ENCODE measurements around the gene FIGLA. TPM values are rescaled to one million over a fixed set of nuclear protein-coding genes. Genes with fewer than 3 reads are reported as not detected.
"Not testable (repeated sequence)": the region's sequence is repeated elsewhere in the genome, so short reads cannot be mapped to it uniquely, and the experiment has no call there.

The FIGLA gene
- total RNA-seq, 1 experiment from 2014 or later: not detected

DNA sequence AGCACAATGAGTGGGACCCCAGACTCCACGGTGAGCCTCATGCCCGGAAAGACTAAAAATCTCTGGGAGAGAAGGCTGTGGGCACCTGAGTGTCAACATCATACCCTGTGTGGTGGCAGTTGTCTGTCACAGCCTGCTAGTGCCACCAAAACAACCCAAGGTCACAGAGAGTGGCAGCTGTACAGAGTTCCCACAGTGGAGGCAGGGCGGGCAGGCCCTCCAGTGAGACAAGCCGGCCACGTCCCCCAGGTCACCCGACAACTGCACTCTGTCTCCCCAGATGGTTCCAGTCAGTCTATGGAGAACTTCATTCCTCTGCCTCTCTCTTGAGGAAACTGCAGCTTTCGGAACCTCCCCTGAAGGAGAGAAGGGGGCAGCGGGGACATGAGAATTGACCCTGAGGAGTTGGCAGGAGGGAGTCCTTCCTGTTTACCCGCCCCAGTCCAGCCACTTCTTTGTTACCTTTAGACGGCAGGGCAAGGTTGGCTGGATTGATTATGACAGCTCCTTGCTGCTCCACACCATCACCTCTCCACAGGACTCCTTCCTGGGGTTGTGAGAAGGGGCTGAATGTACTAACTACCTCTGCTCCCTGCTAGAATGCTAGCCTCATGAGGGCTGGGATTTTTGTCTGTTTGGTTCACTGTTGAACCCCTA is 11.3 kb upstream of the FIGLA start:
- DNase-seq: no peak
- H4K20me1 ChIP-seq (ENCODE audit: insufficient read depth, low read depth, low read length): no peaks in the 10 kb centered on the region
- H3K27me3 ChIP-seq (ENCODE audit: low read length): no peaks in the 10 kb centered on the region; the same call in 1 of the 2 replicates
- H3K4me2 ChIP-seq (ENCODE audit: low read depth, low read length, poor library complexity, severe bottlenecking): no peak overlapping the region
- H3K9me2 ChIP-seq (replicated peaks; ENCODE audit: insufficient read depth, low read length): no peaks in the 10 kb centered on the region
- H3K9me3 ChIP-seq (ENCODE audit: low read length): no peaks in the 10 kb centered on the region
- H3K4me3 ChIP-seq (ENCODE audit: low read length): no peak overlapping the region
- no peaks in the 10 kb centered on the region for H3K79me2 ChIP-seq (ENCODE audit: low read length)
- no peaks in the 10 kb centered on the region for H3K4me1 ChIP-seq (ENCODE audit: low read length)
- H3K27ac ChIP-seq (ENCODE audit: low read length): no peak overlapping the region
- H2AFZ ChIP-seq (ENCODE audit: low read length): no peak overlapping the region
- no peak overlapping the region for H3K9ac ChIP-seq (ENCODE audit: low read length)
- no peaks in the 10 kb centered on the region for H3K36me3 ChIP-seq (ENCODE audit: insufficient read depth, low read length)

DNA sequence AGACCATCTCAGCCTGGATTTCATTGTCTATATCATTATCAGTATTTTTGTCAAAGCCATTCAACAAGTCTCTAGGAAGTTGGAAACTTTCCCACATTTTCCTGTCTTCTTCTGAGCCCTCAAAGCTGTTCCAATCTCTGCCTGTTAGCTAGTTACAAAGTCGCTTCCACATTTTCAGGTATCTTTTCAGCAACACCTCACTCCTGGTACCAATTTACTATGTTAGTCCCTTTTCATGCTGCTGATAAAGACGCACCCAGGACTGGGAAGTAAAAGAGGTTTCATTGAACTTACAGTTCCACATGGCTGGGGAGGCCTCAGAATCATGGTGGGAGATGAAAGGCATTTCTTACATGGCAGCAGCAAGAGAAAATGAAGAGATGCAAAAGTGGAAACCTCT is 9.3 kb upstream of the FIGLA start:
- H3K27ac ChIP-seq (ENCODE audit: low read length): no peak overlapping the region
- H3K36me3 ChIP-seq (ENCODE audit: insufficient read depth, low read length): no peaks in the 10 kb centered on the region

DNA sequence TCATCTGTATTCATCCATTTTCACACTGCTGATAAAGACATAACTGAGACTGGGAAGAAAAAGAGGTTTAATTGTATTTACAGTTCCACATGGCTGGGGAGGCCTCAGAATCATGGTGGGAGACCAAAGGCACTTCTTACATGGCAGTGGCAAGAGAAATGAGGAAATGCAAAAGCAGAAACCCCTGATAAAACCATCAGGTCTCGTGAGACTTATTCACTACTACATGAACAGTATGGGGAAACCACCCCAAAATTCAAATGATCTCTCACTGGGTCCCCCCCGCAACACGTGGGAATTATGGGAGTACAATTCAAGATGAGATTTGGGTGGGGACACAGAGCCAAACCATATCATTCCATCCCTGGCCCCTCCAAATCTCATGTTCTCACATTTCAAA is 7.6 kb upstream of the FIGLA start:
- H3K79me2 ChIP-seq (ENCODE audit: low read length); H3K4me2 ChIP-seq (ENCODE audit: low read depth, low read length, poor library complexity, severe bottlenecking); H3K27ac ChIP-seq (ENCODE audit: low read length); H3K9me2 ChIP-seq (replicated peaks; ENCODE audit: insufficient read depth, low read length); H3K27me3 ChIP-seq (ENCODE audit: low read length); H3K4me3 ChIP-seq (ENCODE audit: low read length); DNase-seq; H3K9me3 ChIP-seq (ENCODE audit: low read length); H3K9ac ChIP-seq (ENCODE audit: low read length); H3K36me3 ChIP-seq (ENCODE audit: insufficient read depth, low read length); H3K4me1 ChIP-seq (ENCODE audit: low read length); H2AFZ ChIP-seq (ENCODE audit: low read length); H4K20me1 ChIP-seq (ENCODE audit: insufficient read depth, low read depth, low read length): not testable (repeated sequence)

More for the DNA sequence above, 9.3 kb upstream of the FIGLA start:
- no peaks in the 10 kb centered on the region for H3K79me2 ChIP-seq (ENCODE audit: low read length)
- H3K9me2 ChIP-seq (replicated peaks; ENCODE audit: insufficient read depth, low read length): no peaks in the 10 kb centered on the region
- H3K4me3 ChIP-seq (ENCODE audit: low read length): no peak overlapping the region
- H3K9ac ChIP-seq (ENCODE audit: low read length): no peak overlapping the region
- no peaks in the 10 kb centered on the region; the same call in 1 of the 2 replicates for H3K27me3 ChIP-seq (ENCODE audit: low read length)
- DNase-seq: no peak
- H3K9me3 ChIP-seq (ENCODE audit: low read length): no peaks in the 10 kb centered on the region
- no peaks in the 10 kb centered on the region for H4K20me1 ChIP-seq (ENCODE audit: insufficient read depth, low read depth, low read length)
- no peak overlapping the region for H2AFZ ChIP-seq (ENCODE audit: low read length)
- no peak overlapping the region for H3K4me2 ChIP-seq (ENCODE audit: low read depth, low read length, poor library complexity, severe bottlenecking)
- no peaks in the 10 kb centered on the region for H3K4me1 ChIP-seq (ENCODE audit: low read length)

DNA sequence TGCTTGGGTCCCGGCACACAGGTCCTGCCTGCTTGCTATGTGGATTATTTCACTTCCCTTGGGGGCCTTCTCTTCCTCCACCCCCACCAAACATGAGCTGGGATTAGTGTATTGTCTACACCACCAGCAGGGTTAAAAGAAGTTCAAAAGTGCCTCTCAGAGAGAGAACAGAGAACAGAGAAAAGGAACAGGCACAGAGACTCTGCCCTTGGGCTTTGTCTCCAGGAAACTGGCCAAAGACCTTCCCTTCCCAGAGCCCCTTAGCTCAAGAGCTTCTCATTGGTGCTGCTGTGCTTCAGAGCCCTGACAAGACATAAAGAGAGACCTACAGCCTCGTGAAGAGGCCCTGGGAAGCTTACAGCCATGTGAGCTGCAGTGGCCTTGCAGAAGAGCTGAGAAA is 7.1 kb upstream of the FIGLA start:
- Histone ChIP-seq H2AFZ (ENCODE audit: low read length) (no peak overlapping the region), H3K79me2 (ENCODE audit: low read length) (no peaks in the 10 kb centered on the region), H4K20me1 (ENCODE audit: insufficient read depth, low read depth, low read length) (no peaks in the 10 kb centered on the region), H3K4me3 (ENCODE audit: low read length) (no peak overlapping the region), H3K9ac (ENCODE audit: low read length) (no peak overlapping the region), H3K27ac (ENCODE audit: low read length) (no peak overlapping the region), H3K9me2 (replicated peaks; ENCODE audit: insufficient read depth, low read length) (no peaks in the 10 kb centered on the region), H3K27me3 (ENCODE audit: low read length) (no peaks in the 10 kb centered on the region; the same call in 1 of the 2 replicates), H3K9me3 (ENCODE audit: low read length) (no peaks in the 10 kb centered on the region), H3K36me3 (ENCODE audit: insufficient read depth, low read length) (no peaks in the 10 kb centered on the region), H3K4me2 (ENCODE audit: low read depth, low read length, poor library complexity, severe bottlenecking) (no peak overlapping the region), H3K4me1 (ENCODE audit: low read length) (no peaks in the 10 kb centered on the region)
- no peak for DNase-seq

DNA sequence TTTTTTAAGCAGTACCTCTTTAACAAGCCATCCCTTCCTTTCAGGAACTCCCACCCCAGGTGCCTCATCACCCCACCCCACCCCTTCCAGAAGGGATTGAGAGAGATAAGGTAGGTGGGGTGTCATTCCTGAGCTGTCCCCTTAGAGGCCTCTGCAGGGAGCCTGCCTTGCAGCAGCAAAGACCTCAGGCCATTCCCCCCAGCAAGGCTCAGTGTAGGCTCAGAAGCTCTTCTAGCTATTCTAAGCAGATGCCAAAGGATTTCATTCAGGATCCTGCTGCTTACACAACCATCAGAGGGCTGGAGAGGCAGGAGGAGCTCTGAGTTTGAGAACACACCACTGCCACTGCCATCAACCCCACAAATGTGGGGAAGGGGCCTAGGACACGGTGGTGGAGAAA is 5.8 kb upstream of the FIGLA start:
- Histone ChIP-seq H3K36me3 (ENCODE audit: insufficient read depth, low read length) (no peaks in the 10 kb centered on the region), H3K9me3 (ENCODE audit: low read length) (no peaks in the 10 kb centered on the region)

DNA sequence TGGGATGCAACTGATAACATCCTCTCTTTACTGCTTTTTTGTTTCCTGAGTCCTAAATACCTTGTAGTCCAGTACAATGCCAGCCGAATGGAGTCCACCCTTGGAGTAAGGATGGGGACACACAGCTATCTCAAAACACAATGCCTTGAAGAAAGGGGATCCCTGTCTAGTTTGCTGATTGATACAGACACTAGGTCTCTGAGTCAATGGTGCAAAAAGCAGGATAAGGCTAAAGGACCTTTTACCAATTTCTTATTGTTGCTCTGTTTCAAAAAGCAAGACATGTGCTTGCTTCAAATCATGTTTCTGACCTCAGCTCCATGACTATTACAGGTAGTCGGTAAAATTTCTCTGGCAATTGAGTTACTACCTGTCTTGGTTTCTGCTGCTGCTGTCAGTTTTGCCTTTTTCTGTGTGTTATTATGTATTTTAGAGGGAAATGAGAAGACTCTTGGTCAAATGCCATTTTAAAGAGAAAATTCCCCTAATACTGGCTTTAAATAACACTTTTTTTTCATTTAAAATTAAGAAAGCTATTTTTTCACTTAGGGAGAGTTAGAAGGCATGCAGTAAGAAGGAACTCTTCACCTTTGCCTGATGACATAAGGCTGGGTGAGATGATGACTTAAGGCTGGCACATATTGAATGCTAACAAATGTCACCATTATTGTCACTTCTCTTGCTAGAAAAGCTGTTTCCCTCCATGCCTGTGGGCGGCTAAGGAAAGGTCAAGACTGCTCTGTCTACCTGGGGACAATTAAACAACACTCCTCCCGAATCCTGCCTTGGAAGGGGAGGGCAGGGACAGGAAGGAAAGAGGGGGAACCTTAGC is 4.9 kb upstream of the FIGLA start:
- no peaks in the 10 kb centered on the region for H4K20me1 ChIP-seq (ENCODE audit: insufficient read depth, low read depth, low read length)
- H3K9ac ChIP-seq (ENCODE audit: low read length): no peak overlapping the region
- DNase-seq: no peak
- no peak overlapping the region for H2AFZ ChIP-seq (ENCODE audit: low read length)
- H3K4me2 ChIP-seq (ENCODE audit: low read depth, low read length, poor library complexity, severe bottlenecking): no peak overlapping the region
- H3K9me3 ChIP-seq (ENCODE audit: low read length): no peaks in the 10 kb centered on the region
- no peaks in the 10 kb centered on the region for H3K79me2 ChIP-seq (ENCODE audit: low read length)
- H3K36me3 ChIP-seq (ENCODE audit: insufficient read depth, low read length): no peaks in the 10 kb centered on the region
- H3K27me3 ChIP-seq (ENCODE audit: low read length): no peaks in the 10 kb centered on the region; the same call in 1 of the 2 replicates
- no peaks in the 10 kb centered on the region for H3K9me2 ChIP-seq (replicated peaks; ENCODE audit: insufficient read depth, low read length)
- H3K4me3 ChIP-seq (ENCODE audit: low read length): no peak overlapping the region
- no peaks in the 10 kb centered on the region for H3K4me1 ChIP-seq (ENCODE audit: low read length)
- no peak overlapping the region for H3K27ac ChIP-seq (ENCODE audit: low read length)

More for the DNA sequence above, 5.8 kb upstream of the FIGLA start:
- no peaks in the 10 kb centered on the region; the same call in 1 of the 2 replicates for H3K27me3 ChIP-seq (ENCODE audit: low read length)
- H4K20me1 ChIP-seq (ENCODE audit: insufficient read depth, low read depth, low read length): no peaks in the 10 kb centered on the region
- no peak overlapping the region for H3K4me2 ChIP-seq (ENCODE audit: low read depth, low read length, poor library complexity, severe bottlenecking)
- no peaks in the 10 kb centered on the region for H3K79me2 ChIP-seq (ENCODE audit: low read length)
- H2AFZ ChIP-seq (ENCODE audit: low read length): no peak overlapping the region
- H3K9me2 ChIP-seq (replicated peaks; ENCODE audit: insufficient read depth, low read length): no peaks in the 10 kb centered on the region
- no peaks in the 10 kb centered on the region for H3K4me1 ChIP-seq (ENCODE audit: low read length)
- no peak overlapping the region for H3K4me3 ChIP-seq (ENCODE audit: low read length)
- H3K27ac ChIP-seq (ENCODE audit: low read length): no peak overlapping the region
- no peak for DNase-seq
- no peak overlapping the region for H3K9ac ChIP-seq (ENCODE audit: low read length)

DNA sequence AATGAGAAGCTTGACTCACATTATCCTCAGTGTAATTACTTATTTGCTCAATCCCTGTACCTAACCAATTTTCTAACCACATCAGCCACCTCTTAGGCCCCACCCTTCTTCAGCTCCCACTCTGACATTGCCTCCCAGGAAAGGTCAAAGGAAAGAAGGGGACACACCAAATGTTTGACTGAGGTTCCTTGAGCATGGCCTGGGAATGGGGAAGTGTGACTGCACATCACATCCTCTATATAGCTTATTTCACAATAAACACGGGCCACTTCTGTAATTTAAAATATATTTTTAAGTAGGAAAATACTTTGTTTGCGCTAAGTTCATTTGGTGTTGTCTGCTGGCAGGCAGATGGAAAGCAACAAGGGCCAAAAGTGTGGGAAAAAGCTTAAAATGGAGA is 3.0 kb upstream of the FIGLA start:
- Histone ChIP-seq H3K9me2 (replicated peaks; ENCODE audit: insufficient read depth, low read length) (no peaks in the 10 kb centered on the region), H3K4me3 (ENCODE audit: low read length) (no peak overlapping the region), H3K4me2 (ENCODE audit: low read depth, low read length, poor library complexity, severe bottlenecking) (no peak overlapping the region), H4K20me1 (ENCODE audit: insufficient read depth, low read depth, low read length) (no peaks in the 10 kb centered on the region), H3K27ac (ENCODE audit: low read length) (no peak overlapping the region), H3K79me2 (ENCODE audit: low read length) (no peaks in the 10 kb centered on the region), H3K4me1 (ENCODE audit: low read length) (no peaks in the 10 kb centered on the region), H3K36me3 (ENCODE audit: insufficient read depth, low read length) (no peaks in the 10 kb centered on the region), H3K9me3 (ENCODE audit: low read length) (no peaks in the 10 kb centered on the region), H3K27me3 (ENCODE audit: low read length) (no peaks in the 10 kb centered on the region; the same call in 1 of the 2 replicates), H2AFZ (ENCODE audit: low read length) (no peak overlapping the region), H3K9ac (ENCODE audit: low read length) (no peak overlapping the region)
- DNase-seq: no peak

DNA sequence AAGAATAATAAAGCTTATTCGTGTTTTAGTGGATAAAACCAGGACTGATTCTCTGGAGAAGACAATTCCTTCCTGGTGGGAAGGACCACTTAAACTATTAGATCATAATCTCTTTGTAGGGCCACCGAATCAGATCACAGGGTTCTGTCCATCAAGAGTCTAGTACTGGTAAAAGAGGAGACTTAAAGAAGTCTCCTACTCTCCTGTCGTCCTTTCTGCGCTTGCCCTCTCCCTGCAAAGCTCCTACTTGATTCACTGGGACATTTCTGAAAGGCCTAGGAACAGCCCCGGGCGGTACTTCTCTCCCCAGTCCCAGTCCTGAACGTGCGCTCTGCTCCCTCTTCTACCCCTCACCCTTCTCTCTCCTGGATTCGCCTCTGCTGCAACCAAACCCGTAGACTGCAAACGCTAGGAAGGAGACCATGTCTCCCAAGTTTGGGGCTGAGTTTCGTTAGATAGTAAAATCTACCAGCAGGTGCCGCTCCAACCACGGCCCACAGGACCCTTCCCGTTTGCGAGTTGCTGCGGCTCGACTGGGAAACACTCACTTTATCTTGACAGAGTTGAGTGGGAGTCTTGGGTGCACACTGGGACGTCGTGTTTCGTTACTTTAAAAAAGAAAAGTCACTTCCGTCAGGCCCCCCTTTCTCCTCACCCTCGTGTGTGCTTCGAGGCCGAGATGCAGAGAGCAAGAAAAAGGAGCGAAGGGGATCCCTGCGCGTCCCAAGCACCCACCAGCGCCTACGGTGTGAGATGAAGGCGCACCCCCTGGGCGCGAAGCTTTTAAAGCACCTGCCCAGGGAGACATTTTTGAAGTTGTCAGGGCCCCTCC is 923 bp downstream of the FIGLA start:
- no peak overlapping the region for H3K27ac ChIP-seq (ENCODE audit: low read length)
- H4K20me1 ChIP-seq (ENCODE audit: insufficient read depth, low read depth, low read length): no peaks in the 10 kb centered on the region
- no peaks in the 10 kb centered on the region for H3K27me3 ChIP-seq (ENCODE audit: low read length)
- DNase-seq: peak; percentile 70
- H3K9ac ChIP-seq (ENCODE audit: low read length): no peak overlapping the region
- H3K4me1 ChIP-seq (ENCODE audit: low read length): no peaks in the 10 kb centered on the region
- H3K9me3 ChIP-seq (ENCODE audit: low read length): no peaks in the 10 kb centered on the region
- no peak overlapping the region for H3K4me3 ChIP-seq (ENCODE audit: low read length)
- H3K36me3 ChIP-seq (ENCODE audit: insufficient read depth, low read length): no peaks in the 10 kb centered on the region
- H3K9me2 ChIP-seq (replicated peaks; ENCODE audit: insufficient read depth, low read length): no peaks in the 10 kb centered on the region
- H2AFZ ChIP-seq (ENCODE audit: low read length): no peak overlapping the region
- H3K79me2 ChIP-seq (ENCODE audit: low read length): no peaks in the 10 kb centered on the region
- H3K4me2 ChIP-seq (ENCODE audit: low read depth, low read length, poor library complexity, severe bottlenecking): no peak overlapping the region

Data from Karpas-422 (cell line).